ENCODE data around the gene MRPL11. TPM values are rescaled to one million over a fixed set of nuclear protein-coding genes. Genes with fewer than 3 reads are reported as not detected.

Gene MRPL11
- total RNA-seq, 1 experiment from 2014 or later: 105 TPM

DNA sequence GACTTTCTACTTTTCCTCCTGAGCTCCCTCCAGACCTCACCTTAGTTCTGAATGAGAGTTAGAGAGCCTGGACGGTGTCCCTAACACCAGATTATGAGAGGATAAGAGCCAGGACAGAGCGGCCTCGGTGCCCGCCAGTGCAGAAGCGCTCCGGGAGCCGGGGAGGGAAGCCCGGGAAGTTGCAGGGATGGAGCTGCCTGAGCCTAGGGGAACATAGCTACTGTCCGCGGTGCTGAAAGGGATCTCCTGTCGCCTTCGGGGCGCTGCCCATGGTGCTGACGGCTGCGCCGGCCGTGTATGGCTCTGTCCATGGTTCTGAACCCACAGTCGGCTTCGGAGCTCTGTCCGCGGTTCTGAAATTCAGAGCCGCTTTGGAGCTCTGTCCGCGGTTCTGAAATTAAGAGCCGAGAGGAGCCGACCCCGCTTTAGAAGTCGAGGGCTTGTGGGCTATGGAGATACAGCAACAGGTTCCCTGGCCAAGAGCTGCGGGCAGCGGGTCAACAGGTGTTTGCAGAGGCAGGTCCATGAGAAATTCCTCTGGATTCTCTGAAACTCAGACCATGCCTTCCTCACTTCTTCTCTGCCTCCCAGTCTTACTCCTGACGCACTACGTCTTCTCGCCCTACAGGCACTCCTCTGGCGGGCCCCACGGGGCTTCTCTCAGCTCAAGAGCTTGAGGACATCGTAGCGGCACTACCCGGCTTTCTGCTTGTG lies 17.0 kb downstream of the MRPL11 start:
- H3K4me2 ChIP-seq (ENCODE audit: insufficient read depth, insufficient read length, low read length): peak overlapping the region; percentile 86
- Mint-ChIP-seq H3K9me3 (no peaks in the 10 kb centered on the region; a peak in 1 of 5 replicates), H3K4me3 (peak overlapping the region; percentile 60 to 79)

More for the DNA sequence above, 17.0 kb downstream of the MRPL11 start:
- Histone ChIP-seq H3K27me3 (ENCODE audit: insufficient read depth, low read length) (peaks cover 19% of the 10 kb centered on the region; the same call in 1 of the 2 replicates), H3K27ac (ENCODE audit: insufficient read length, low read depth, low read length) (no peak overlapping the region), H2BK12ac (ENCODE audit: insufficient read length, low read depth, low read length) (no peak overlapping the region), H4K91ac (ENCODE audit: insufficient read length, low read depth, low read length) (no peak overlapping the region), H2BK20ac (ENCODE audit: low read depth, low read length, poor library complexity, severe bottlenecking) (no peak overlapping the region), H3K4ac (ENCODE audit: low read depth, low read length) (no peak overlapping the region), H2AK5ac (ENCODE audit: insufficient read length, low read length) (no peak overlapping the region), H2AFZ (ENCODE audit: low read length) (no peak overlapping the region), H3K9ac (ENCODE audit: extremely low read depth, insufficient read length, low read length) (no peak overlapping the region), H3K23ac (ENCODE audit: insufficient read length, low read depth, low read length) (no peak overlapping the region), H3K4me1 (ENCODE audit: insufficient read depth, low read length) (peaks cover 10% of the 10 kb centered on the region; the same call in 1 of the 2 replicates), H3K56ac (ENCODE audit: insufficient read length, low read depth, low read length) (no peak overlapping the region), H2BK5ac (ENCODE audit: insufficient read length, low read length) (no peak overlapping the region), H3T11ph (ENCODE audit: low read length) (no peak overlapping the region), H3K14ac (ENCODE audit: insufficient read depth, low read length) (no peak overlapping the region), H3K79me2 (ENCODE audit: insufficient read depth, low read length) (no peaks in the 10 kb centered on the region), H3K18ac (ENCODE audit: insufficient read length, low read depth, low read length) (no peak overlapping the region), H2BK120ac (ENCODE audit: low read depth, low read length, poor library complexity, severe bottlenecking) (no peak overlapping the region), H3K23me2 (ENCODE audit: insufficient read length, low read depth, low read length, poor library complexity, severe bottlenecking) (peaks cover 18% of the 10 kb centered on the region), H4K8ac (replicated peaks; ENCODE audit: insufficient read length, low read depth, low read length) (no peak overlapping the region), H4K20me1 (ENCODE audit: control insufficient read depth, insufficient read depth, insufficient read length) (no peaks in the 10 kb centered on the region), H4K5ac (ENCODE audit: insufficient read length, low read depth, low read length) (no peak overlapping the region), H3K9me3 (ENCODE audit: control insufficient read depth, low read depth, low read length) (no peaks in the 10 kb centered on the region), H3K79me1 (ENCODE audit: insufficient read depth, low read depth, low read length, poor library complexity, severe bottlenecking) (no peaks in the 10 kb centered on the region), H2BK15ac (ENCODE audit: low read depth, low read length) (no peak overlapping the region)
- no CpG with 5 or more reads among the region's 38 CpGs for WGBS (ENCODE audit: extremely low coverage, insufficient read length, low lambda C conversion rate)
- peak; percentile 93 for DNase-seq
- H3K27me3 Mint-ChIP-seq (ENCODE audit: low read depth): peaks cover 36% of the 10 kb centered on the region
- TF ChIP-seq, protein P1, sequence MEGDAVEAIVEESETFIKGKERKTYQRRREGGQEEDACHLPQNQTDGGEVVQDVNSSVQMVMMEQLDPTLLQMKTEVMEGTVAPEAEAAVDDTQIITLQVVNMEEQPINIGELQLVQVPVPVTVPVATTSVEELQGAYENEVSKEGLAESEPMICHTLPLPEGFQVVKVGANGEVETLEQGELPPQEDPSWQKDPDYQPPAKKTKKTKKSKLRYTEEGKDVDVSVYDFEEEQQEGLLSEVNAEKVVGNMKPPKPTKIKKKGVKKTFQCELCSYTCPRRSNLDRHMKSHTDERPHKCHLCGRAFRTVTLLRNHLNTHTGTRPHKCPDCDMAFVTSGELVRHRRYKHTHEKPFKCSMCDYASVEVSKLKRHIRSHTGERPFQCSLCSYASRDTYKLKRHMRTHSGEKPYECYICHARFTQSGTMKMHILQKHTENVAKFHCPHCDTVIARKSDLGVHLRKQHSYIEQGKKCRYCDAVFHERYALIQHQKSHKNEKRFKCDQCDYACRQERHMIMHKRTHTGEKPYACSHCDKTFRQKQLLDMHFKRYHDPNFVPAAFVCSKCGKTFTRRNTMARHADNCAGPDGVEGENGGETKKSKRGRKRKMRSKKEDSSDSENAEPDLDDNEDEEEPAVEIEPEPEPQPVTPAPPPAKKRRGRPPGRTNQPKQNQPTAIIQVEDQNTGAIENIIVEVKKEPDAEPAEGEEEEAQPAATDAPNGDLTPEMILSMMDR (conservative IDR thresholded peaks at IDR 0.05): no peak
- peaks cover 36 to 39% of the 10 kb centered on the region in 2 experiments for H3K4me1 Mint-ChIP-seq
- H3K36me3 Mint-ChIP-seq (ENCODE audit: insufficient read depth in 1 of 3, low read depth in 3 of 3): peaks cover 4 to 7% (median 6%) of the 10 kb centered on the region in 3 experiments; a peak in 5 of 7 replicates
- no peak overlapping the region for H3K27ac Mint-ChIP-seq
